ENCODE measurements around the gene CNKSR3.
A peak's percentile ranks its signal among the peaks of the same experiment; 100 is the strongest.

Gene CNKSR3

DNA sequence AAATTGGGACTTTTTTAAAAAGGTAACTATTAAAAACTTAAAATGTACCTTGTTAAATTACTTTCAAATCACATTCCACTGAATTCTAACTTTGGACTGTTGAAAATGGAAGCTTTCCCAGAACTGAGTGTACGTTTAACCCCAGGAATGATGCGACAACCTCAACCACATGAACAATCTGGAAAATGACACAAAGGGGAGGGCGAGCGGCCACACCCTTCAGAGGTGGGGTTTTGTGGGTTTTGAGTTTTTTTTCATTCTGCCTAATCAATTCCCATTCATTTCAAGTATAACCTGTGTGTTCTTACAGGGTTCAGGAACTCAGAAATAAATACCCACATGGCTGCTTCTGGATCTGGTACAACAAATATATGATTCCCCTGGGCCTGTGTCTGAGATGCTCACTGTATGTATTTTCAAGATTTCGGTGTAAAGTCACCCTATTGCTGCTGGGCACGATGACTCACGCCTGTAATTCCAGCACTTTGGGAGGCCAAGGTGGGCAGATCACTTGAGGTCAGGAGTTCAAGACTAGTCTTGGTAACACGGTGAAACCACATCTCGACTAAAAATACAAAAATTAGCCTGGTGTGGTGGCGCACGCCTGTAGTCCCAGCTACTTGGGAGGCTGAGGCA lies 21.6 kb downstream of the CNKSR3 start:
- DNase-seq = no peak
- in situ Hi-C loops (cut with HindIII; ENCODE audit: low pct_ligation_motif_present, low pct_unique_long_range_greater_than_20kb, low sequenced_read_pairs) = no loop called here

DNA sequence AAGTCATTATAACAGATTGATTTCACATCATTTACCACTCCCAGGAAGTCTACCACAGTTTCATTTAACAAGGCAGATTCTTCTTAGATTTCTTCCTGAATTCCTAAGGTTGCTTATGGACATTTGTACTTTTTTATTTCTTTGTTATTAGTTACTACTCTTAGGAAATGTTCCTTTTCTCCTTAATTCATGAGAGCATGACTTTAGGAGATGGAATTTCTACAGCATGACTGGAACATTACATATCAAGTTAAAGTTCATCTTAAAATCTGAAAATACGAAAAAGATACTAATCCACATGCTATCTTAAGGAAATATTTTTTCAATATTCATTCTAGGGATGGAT lies 22.3 kb downstream of the CNKSR3 start:
- in situ Hi-C loops (cut with HindIII; ENCODE audit: low pct_ligation_motif_present, low pct_unique_long_range_greater_than_20kb, low sequenced_read_pairs) = no loop called here
- no peak for DNase-seq

DNA sequence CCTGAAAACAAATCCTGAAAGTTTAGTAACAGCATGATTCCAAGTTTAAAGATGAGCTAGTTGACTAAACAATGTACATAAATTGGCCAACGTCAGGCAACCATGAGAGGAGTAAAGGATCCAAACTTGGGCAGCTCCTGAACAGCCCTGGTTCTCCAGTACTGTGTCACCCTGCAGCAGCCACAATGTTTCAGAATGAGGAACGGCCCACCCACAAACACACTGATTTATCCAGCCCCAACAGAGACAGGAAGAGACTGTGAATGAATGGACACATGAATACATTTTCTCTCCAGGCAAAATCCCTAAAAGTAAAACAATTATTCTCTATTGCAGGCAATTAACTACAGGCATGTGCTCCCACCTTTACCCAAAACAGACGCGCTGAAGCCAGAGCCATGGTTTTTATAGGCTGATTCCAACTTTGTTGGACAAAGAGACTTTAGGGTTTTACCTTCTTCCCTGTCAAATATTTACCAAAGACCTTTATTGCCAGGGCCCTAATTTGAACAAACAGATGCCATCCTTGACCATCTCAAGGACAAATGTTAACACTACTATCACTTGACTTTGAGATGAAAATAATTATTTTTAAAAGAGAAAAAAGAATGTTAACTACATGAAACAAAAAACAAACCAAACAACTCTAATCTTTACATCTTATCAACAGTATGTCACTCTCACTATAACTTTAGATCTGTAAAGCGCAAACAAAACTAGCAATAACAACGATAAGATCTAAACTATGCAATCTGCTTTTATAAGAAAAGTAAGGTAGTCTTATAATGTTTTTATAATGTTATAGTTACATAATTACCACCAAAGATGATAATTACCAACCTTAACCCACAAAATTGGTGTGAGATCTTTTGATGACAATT lies 22.9 kb downstream of the CNKSR3 start:
- in situ Hi-C loops (cut with HindIII; ENCODE audit: low pct_ligation_motif_present, low pct_unique_long_range_greater_than_20kb, low sequenced_read_pairs) = no loop called here
- no peak for DNase-seq

DNA sequence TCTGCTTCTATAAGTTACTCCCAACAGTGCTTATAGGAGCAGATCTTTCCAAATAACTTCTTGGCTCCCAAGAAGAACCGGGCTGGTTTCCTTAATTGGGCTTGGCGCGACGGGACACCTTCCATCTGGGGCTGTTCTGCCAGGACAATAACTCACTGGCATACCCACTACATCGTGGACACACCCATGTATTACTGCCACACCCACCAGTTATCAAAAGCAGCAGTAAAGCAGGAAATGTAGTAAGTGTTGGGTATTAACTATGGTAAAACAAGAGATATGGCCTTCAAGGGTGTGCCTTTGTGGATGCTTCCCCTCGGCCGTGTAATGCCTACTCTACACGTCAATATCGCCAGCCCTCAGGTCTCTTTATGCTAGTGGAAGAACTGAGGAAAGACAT lies 24.7 kb downstream of the CNKSR3 start:
- in situ Hi-C loops (cut with HindIII; ENCODE audit: low pct_ligation_motif_present, low pct_unique_long_range_greater_than_20kb, low sequenced_read_pairs) = no loop called here
- DNase-seq = no peak

DNA sequence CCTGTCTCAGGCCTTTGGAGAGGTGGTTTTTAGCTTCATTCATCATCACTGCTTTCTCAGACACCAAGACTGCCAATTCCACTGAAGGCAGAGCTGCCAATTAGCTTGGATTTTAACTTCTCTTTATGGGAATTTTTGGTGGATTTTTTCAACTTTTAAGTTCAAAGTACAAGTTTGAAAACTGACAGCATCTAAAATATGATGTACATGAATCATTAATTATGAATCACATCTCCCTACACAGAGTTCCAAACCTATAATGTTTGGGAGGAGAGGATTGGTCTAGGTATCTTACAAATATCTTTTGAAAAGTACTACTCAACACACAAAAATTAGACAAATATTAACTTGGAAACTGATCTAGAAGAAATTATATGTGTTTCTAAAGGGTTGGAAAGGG lies 25.5 kb downstream of the CNKSR3 start:
- no peak for DNase-seq

DNA sequence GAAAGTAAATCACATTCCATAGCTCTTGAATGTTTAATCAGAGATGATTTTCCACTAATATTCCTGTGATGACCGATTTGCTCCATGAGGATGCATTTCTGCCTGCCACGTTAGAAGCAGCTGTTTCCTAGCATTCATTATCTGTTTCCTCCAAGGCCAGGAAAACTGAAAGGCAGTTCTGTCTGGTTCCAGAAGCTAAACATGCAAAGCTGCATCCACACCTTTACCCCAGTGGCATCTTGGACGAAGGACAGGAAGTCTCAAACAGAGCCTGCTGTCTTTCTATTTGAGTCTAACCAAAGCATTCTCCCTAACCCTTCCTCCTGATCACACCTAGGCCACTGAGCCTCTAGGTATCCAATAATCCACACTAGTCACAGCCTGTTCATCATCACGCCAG lies 27.6 kb downstream of the CNKSR3 start:
- in situ Hi-C loops (cut with HindIII; ENCODE audit: low pct_ligation_motif_present, low pct_unique_long_range_greater_than_20kb, low sequenced_read_pairs) = no loop called here

More for the DNA sequence above, 25.5 kb downstream of the CNKSR3 start:
- in situ Hi-C loops (cut with HindIII; ENCODE audit: low pct_ligation_motif_present, low pct_unique_long_range_greater_than_20kb, low sequenced_read_pairs) = no loop called here

DNA sequence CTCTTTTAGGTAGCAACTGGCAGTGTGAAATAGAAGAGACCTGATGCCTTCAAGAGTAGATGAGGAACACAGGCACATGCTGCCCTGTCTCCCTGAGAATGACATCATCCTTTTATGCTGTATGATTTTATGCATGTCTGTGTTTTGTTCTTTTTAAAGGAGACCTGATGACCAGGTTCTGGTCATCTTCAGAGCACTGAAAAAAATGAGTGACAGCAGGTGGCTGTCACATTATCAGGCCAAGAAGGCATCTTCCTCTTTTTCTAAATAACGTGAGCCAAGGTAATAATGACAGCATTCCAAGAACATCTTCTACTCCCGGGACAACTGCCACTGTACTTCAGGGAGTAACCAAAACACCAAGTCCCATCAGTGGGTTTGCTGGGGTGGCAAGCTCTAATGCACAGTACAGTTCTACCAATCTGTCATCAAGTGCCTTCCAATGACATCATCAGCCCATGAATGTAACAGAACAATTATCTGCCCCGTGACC lies 28.9 kb downstream of the CNKSR3 start:
- no peak for DNase-seq
- in situ Hi-C loops (cut with HindIII; ENCODE audit: low pct_ligation_motif_present, low pct_unique_long_range_greater_than_20kb, low sequenced_read_pairs) = no loop called here

More for the DNA sequence above, 27.6 kb downstream of the CNKSR3 start:
- no peak for DNase-seq

DNA sequence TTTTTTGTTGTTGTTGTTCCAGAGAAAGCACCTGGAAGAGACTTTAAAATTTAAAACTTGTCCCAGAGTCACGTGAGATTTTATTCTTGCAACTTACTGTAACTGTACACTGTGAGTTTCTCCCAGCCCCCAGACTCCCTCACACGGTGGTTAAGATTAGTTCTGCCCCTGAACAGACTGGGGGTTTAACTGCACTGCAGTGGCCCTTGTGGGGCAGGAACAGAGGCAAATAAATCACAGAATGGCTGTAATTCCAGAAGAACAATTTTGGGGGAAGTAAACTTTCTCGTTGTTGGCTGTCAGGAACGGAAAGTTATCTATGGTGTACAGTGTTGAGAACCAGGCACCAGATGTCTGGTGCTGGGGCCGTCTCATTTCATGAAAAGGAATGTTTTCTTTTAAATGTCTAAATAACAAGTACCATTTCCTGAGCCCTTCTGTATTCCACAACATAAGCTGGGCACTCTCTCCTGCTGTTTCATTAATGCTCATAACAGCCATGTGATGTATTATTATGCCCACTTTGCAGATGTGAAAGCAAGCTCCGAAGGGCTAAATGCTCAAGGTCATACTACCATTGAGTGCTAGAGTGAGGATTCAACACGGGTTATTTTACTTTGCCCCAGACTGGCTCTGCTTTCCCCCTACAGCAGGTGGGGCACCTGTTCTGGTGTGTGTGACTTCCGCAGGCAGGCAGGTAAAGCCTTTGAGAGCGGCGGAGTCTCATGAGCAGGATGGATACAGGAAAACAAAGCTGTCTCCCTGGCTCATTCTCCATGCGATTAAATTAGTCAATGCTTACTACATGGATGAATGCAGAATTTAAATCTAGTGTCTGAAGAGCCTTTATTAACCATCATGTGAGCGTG lies 30.5 kb downstream of the CNKSR3 start:
- no peak for DNase-seq
- in situ Hi-C loops (cut with HindIII; ENCODE audit: low pct_ligation_motif_present, low pct_unique_long_range_greater_than_20kb, low sequenced_read_pairs) = no loop called here

DNA sequence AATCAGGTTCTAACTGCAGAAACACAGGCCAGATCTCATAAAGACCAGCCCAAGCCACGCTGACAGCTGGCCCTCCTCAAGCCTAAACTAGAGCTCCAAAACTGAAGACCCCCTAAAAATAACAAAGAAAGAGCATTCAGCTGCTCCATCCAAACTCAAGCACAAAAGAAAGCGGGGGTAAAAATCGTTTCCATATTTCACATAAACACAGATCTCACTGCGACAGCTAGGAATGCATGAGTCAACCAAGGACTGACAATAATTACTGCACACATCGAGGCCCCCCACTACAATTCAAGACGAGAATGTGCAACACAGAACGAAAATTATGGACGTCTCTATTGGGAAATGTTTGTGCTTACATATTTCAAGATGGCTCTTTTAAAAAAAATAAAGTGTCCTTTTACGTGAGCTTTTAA lies 31.1 kb downstream of the CNKSR3 start:
- in situ Hi-C loops (cut with HindIII; ENCODE audit: low pct_ligation_motif_present, low pct_unique_long_range_greater_than_20kb, low sequenced_read_pairs) = no loop called here
- peak; percentile 43 for DNase-seq

DNA sequence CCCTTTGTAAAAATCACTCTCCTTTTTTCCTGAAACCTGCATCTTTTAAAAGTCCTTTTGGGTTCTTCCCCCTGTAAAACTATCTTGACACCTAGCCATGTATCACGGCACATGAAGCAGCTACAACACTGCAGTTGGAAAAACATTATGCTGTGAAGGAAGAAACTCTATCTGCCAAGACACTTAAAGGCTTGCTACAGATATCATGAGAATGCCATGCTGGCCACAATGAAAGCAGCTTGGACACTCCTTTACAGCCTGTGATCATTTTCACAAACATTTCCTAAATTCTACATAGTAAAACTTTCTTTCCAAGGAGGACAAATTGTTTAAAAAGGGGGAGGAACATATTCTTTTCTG lies 31.8 kb downstream of the CNKSR3 start:
- DNase-seq = no peak
- in situ Hi-C loops (cut with HindIII; ENCODE audit: low pct_ligation_motif_present, low pct_unique_long_range_greater_than_20kb, low sequenced_read_pairs) = no loop called here

DNA sequence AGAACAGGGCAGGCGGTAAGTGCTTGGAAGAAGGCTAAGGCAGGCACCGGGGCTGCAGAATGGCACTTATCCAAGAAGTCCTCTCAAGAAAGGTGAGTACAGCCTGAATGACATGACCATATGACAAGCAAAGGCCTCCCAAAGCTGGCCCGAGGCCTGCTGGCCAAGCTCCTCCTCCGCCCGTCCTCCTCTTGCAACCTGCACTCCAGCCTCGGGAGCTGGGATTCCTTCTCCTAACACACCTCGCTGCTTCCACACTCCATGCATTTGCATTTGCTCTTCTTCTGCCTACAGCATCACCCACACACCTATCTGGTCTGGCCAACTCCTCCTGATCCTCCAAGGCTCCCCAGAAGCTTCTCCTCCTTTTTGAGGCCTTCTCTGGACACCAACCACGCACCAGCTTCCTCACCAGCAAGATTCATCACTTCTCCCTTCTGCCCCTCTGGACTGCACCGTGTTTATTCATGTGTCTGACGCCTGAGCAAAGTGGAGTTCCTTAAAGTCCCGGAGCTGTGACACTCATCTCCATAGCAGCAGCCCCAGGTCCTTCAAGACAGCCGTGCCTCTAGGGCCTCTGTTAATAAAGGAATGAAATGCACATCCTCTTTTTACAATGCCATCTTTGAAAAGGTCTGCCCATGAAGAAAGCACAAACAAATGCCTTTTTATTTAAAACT lies 32.3 kb downstream of the CNKSR3 start:
- peak; percentile 69 for DNase-seq
- in situ Hi-C loops (cut with HindIII; ENCODE audit: low pct_ligation_motif_present, low pct_unique_long_range_greater_than_20kb, low sequenced_read_pairs) = no loop called here

DNA sequence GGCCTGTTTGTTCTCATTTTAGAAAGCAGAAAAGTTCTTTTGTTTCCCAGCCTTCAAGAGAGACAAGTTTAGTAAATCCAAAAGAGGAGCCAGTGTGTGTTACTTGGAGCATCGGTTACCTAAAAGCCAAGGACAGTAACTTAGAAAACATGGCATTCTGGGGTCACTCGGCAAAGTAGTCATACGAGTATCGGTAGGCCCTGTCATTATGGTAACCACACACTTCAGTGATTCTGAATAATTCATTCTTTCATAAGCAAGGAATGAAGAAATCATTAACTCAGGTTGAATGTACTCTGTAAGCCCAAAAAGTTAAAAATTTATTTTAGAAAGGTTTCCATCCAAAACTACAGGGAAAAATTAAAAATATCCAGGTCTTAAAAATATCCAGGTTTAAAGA lies 34.0 kb downstream of the CNKSR3 start:
- DNase-seq = peak; percentile 81
- in situ Hi-C loops (cut with HindIII; ENCODE audit: low pct_ligation_motif_present, low pct_unique_long_range_greater_than_20kb, low sequenced_read_pairs) = no loop called here

DNA sequence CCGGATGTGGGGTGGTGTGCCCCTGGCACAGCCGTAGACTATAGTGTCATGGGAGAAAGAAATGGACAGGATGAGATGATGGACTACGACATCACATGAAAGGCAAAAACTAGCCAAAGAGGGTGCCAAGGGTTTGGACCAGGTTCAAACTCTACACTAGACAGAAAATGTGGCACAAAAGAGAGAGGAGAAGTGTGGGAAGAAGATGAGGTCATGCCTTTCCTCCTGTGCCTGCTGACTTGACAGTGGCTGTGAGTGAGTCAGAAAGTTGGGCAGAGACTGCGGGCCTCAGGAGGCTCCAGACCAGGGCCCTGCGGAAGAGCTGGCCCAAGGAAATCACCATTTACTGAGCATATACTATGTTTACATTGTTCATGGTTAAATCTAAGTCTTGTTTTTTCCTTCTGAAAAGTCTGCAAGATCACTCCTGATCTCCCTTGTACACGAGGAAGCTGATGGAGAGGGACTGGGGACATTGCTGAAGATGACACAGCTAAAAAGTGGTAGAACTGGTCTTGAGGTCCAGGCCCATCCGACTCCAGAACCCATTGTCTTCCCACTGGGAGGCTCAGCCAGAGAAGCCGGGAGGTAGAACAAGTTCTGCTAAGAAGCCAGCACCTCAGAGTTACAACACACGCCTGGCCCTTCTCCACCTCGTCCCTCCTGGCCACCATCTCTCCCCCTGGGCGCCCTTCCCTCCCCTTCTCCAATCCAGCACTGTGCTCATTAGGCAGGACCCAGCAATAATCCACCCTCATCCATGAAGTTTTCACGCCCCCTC lies 35.6 kb downstream of the CNKSR3 start:
- in situ Hi-C loops (cut with HindIII; ENCODE audit: low pct_ligation_motif_present, low pct_unique_long_range_greater_than_20kb, low sequenced_read_pairs) = no loop called here
- DNase-seq = peak; percentile 69

DNA sequence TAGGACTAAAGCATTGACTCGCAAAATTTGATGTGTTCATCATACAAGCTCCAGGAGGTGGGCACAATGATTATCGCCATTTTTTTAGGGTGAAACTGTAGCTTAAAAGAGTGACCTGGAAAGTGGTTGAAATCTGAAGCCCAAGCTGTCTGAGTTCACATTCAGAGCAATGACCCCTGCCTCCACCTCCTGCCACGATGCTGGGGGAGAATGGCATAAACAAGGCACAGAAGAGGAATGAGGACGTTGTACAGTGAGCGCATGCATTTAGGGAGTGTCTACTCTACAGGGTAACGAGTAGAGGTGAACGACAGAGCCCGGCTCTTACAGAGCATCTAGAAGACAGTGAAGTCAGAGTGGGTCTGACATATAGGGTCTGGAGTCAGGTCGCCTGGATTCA lies 37.2 kb downstream of the CNKSR3 start:
- in situ Hi-C loops (cut with HindIII; ENCODE audit: low pct_ligation_motif_present, low pct_unique_long_range_greater_than_20kb, low sequenced_read_pairs) = no loop called here
- no peak for DNase-seq

DNA sequence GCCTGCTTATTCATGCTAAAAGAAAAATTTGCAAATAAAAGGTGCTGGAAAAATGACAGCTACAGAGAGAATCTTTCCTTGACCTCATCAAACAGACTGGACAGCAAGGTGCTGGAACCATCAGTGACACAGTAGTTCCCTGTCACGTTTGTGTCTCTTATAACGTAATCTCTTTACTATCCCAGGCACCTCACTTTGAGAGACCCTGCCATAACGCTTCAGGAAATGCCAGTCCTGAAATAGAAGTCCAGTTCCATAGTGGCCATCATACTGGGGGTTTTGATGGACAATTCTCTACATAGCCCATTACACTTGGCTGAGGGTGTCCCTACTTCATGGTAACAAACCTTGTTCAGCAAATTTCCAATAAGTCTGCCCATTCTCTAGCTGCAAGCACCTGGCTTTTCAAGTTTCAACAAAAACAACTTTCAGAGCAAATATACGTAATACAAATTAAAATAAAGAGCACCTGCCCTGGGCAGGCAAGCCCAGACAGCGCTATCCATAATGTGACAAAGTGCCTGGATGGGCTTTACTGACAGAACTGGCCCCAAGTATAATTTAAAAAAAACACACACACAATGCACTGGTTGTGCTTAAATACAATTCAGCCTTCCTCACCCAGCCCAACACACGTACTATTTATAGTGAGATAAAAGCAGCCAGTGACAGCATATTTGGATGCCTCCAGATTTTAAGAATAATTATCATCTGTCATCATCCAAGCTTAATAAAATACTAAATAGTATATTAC lies 38.7 kb downstream of the CNKSR3 start:
- no peak for DNase-seq
- in situ Hi-C loops (cut with HindIII; ENCODE audit: low pct_ligation_motif_present, low pct_unique_long_range_greater_than_20kb, low sequenced_read_pairs) = no loop called here

DNA sequence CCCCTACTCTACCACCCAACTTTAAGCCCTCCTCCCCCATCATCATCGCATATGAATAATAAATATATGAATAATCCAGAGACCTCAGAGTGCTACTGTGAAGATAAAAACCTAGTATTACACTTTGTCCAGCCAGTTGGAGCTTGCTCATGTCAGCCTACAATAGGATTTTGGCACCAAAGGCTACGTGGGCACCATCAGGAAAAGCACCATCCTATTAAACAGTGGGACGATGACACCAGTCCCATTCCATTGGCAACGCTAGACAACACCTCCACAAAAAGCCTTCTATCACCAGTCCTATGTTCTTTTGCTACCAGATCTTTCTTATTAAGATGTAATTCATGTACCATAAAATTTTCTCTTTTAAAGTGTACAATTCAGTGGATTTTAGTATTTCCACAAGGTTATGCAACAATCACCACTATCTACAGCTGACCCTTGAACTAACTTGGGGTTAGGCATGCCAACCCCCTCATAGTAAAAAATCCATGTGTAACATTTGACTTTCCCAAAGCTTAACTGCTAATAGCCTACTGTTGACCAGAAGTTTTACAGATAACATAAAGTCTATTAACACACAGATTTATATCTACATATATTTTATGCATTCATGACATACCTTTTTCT lies 41.1 kb downstream of the CNKSR3 start:
- in situ Hi-C loops (cut with HindIII; ENCODE audit: low pct_ligation_motif_present, low pct_unique_long_range_greater_than_20kb, low sequenced_read_pairs) = no loop called here

DNA sequence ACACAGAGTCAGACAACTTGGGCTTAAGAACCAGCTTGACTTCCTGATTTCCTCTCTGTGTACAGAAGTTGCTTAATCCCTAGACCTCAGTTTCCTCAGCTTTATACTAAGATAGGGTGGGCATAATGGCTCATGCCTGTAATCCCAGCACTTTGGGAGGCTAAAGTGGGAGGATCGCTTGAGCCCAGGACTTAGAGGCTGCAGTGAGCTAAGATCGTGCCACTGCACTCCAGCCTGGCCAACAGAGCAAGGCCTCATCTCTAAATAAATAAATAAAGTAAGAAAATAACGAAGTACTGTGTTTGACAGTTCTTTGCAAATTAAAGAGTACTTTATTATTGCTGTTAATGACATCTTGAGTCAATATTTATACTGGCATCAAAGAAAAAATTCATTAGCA lies 41.7 kb downstream of the CNKSR3 start:
- in situ Hi-C loops (cut with HindIII; ENCODE audit: low pct_ligation_motif_present, low pct_unique_long_range_greater_than_20kb, low sequenced_read_pairs) = no loop called here
- DNase-seq = no peak

More for the DNA sequence above, 41.1 kb downstream of the CNKSR3 start:
- no peak for DNase-seq
